GM12878 (cell line): ENCODE results near the gene AFMID.

Experiments
- CBFB ChIP-seq: IDR thresholded peaks from 2 replicates; pipeline ENCODE4 v1.6.1; 2016; ENCODE audit warnings: antibody characterized with exemption, low read depth
- POLR2A ChIP-seq: IDR thresholded peaks from 2 replicates; pipeline ENCODE4 v1.6.1; 2011; ENCODE audit warnings: low read depth, mild to moderate bottlenecking, low read length
- RFX5 ChIP-seq: IDR thresholded peaks from 2 replicates; pipeline ENCODE4 v1.6.1; 2011; ENCODE audit warnings: low read depth, low read length, improper control_type of control experiment
- ZNF687 ChIP-seq: fragments of 450-650 bp; IDR thresholded peaks from 2 replicates; pipeline ENCODE4 v1.6.1; 2017; ENCODE audit warnings: mild to moderate bottlenecking, moderate library complexity

- TF ChIP-seq RFX5, result no peak
- TF ChIP-seq ZNF687, result no peak
- TF ChIP-seq POLR2A, result no peak
- TF ChIP-seq CBFB, result no peak
Measured at GRCh38 chr17:78233678-78234077, 46.5 kb downstream of the AFMID start.
